DND-41 (cell line): Measurements from ENCODE around the gene MSI2.

ENCODE experiments used
- CTCF ChIP-seq: IDR thresholded peaks from 2 replicates; pipeline ENCODE4 v1.5.1; 2012; ENCODE audit warnings: borderline replicate concordance, low read length, moderate library complexity, mild to moderate bottlenecking; ENCODE audit not compliant: poor library complexity, severe bottlenecking; ENCODE audit errors: extremely low read depth
- EZH2 ChIP-seq: IDR thresholded peaks from 3 replicates; pipeline ENCODE4 v1.6.1; 2012; ENCODE audit warnings: borderline replicate concordance, low read depth, mild to moderate bottlenecking, moderate library complexity, low read length, inconsistent platforms; ENCODE audit not compliant: severe bottlenecking

GRCh38 chr17:57324631-57325030 lies 68.3 kb downstream of the MSI2 start:
- TF ChIP-seq CTCF (no peak), EZH2 (no peak)
